K562 (cell line): Measurements from ENCODE around the gene TNF. TPM values are rescaled to one million over a fixed set of nuclear protein-coding genes. Genes with fewer than 3 reads are reported as not detected.
A peak's percentile ranks its signal among the peaks of the same experiment; 100 is the strongest.

Source experiments
- MED1 ChIP-seq: sonication (generic); formaldehyde crosslinking; IDR thresholded peaks from 2 replicates; pipeline ENCODE4 v1.8.1; 2023; ENCODE audit warnings: missing genetic modification reagents, borderline replicate concordance
- ZMIZ1 ChIP-seq, 2 experiments: fragments of 150-350 bp in 1 of 2; IDR thresholded peaks; 2 replicates each; pipeline ENCODE4 v1.6.1; 2012 to 2016; ENCODE audit warnings: low read depth in 2 of 2, low read length in 2 of 2, mild to moderate bottlenecking in 1 of 2, moderate library complexity in 1 of 2
- polyA plus RNA-seq, 8 experiments: library from polyadenylated mRNA; depleted of rRNA in 4 of 8; stranded (reverse) in 5 of 8; unstranded in 3 of 8; fragments of >200 nt; fragmentation: Nextera tagmentation in 2 of 8; fragmentation: Illumina TruSeq in 1 of 8; extraction: Ambion mirVana in 2 of 8; extraction: Trizol in 1 of 8; gene quantifications; 2 replicates each; pipeline versions ENCODE4 v1.2.1 to v1.2.3, GENCODE V29; 2011 to 2014; ENCODE audit warnings: inconsistent platforms in 1 of 8, missing spikeins in 1 of 8
- total RNA-seq, 7 experiments: library from RNA; depleted of rRNA in 6 of 7; stranded (reverse); fragments of >200 nt in 6 of 7; fragmentation: Illumina TruSeq in 2 of 7; extraction: Trizol in 2 of 7; gene quantifications; 2 replicates each; pipeline versions ENCODE4 v1.2.1 to v1.2.3, GENCODE V29; 2011 to 2021; ENCODE audit warnings: low replicate concordance in 1 of 7
- TF ChIP-seq, protein P1 (sequence below): fragments of 250-450 bp; sonication (Bioruptor Pico); IDR thresholded peaks from 2 replicates; pipeline ENCODE4 v1.8.0; 2022; ENCODE audit warnings: moderate library complexity, mild to moderate bottlenecking, inconsistent platforms

Gene TNF
- total and polyA plus RNA-seq, 9 of the 15 experiments (the other 6 are each of a cell fraction or from before 2014, with no cell fraction given): 0.08 to 0.40 TPM; not detected in 7

GRCh38 chr6:31541658-31542521 is 33.5 kb upstream of the TNF start, which contains the start of gene DDX39B (continued):
- TF ChIP-seq ZMIZ1 (IDR thresholded peaks at IDR 0.05; ENCODE audit: low read depth in 2 of 2, low read length in 2 of 2) (no peak; a peak in 1 of 4 replicates), MED1 (no peak)
- TF ChIP-seq, protein P1, sequence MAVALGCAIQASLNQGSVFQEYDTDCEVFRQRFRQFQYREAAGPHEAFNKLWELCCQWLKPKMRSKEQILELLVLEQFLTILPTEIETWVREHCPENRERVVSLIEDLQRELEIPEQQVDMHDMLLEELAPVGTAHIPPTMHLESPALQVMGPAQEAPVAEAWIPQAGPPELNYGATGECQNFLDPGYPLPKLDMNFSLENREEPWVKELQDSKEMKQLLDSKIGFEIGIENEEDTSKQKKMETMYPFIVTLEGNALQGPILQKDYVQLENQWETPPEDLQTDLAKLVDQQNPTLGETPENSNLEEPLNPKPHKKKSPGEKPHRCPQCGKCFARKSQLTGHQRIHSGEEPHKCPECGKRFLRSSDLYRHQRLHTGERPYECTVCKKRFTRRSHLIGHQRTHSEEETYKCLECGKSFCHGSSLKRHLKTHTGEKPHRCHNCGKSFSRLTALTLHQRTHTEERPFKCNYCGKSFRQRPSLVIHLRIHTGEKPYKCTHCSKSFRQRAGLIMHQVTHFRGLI (CRISPR knock-in tag): 0 out of 2 replicates have a peak, but pooled peaks have one; percentile 27
- TF ChIP-seq, all 486 proteins: peak for 256
